ENCODE results near the gene TRPM1.

TRPM1 gene

GRCh38 chr15:31049682-31050615, 51.6 kb downstream of the TRPM1 start:
- H3K4me1 Mint-ChIP-seq: peaks cover 4% of the 10 kb centered on the region
- no peak overlapping the region for H3K27ac Mint-ChIP-seq
- peaks cover 1% of the 10 kb centered on the region for H3K27me3 Mint-ChIP-seq
- no peaks in the 10 kb centered on the region for H3K36me3 Mint-ChIP-seq
- no peaks in the 10 kb centered on the region for H3K9me3 Mint-ChIP-seq
- H3K4me3 Mint-ChIP-seq: no peak overlapping the region

- peaks cover 1% of the 10 kb centered on the region for H3K27me3 Mint-ChIP-seq
- peaks cover 4% of the 10 kb centered on the region for H3K4me1 Mint-ChIP-seq
- H3K4me3 Mint-ChIP-seq: no peak overlapping the region
- H3K27ac Mint-ChIP-seq: no peak overlapping the region
- no peaks in the 10 kb centered on the region for H3K36me3 Mint-ChIP-seq
- H3K9me3 Mint-ChIP-seq: no peaks in the 10 kb centered on the region
Measured at GRCh38 chr15:31049111-31049510, 52.4 kb downstream of the TRPM1 start.

GRCh38 chr15:31047437-31047836, 54.1 kb downstream of the TRPM1 start:
- H3K27me3 Mint-ChIP-seq: no peaks in the 10 kb centered on the region
- no peak overlapping the region for H3K4me3 Mint-ChIP-seq
- H3K36me3 Mint-ChIP-seq: no peaks in the 10 kb centered on the region
- peaks cover 4% of the 10 kb centered on the region for H3K4me1 Mint-ChIP-seq
- no peaks in the 10 kb centered on the region for H3K9me3 Mint-ChIP-seq
- no peak overlapping the region for H3K27ac Mint-ChIP-seq

- no peak overlapping the region for H3K27ac Mint-ChIP-seq
Measured at GRCh38 chr15:31046759-31047359, 54.7 kb downstream of the TRPM1 start.

GRCh38 chr15:31045606-31046005, 55.9 kb downstream of the TRPM1 start:
- H3K27ac Mint-ChIP-seq: no peak overlapping the region
- H3K4me1 Mint-ChIP-seq: peaks cover 4% of the 10 kb centered on the region
- no peaks in the 10 kb centered on the region for H3K27me3 Mint-ChIP-seq
- H3K36me3 Mint-ChIP-seq: no peaks in the 10 kb centered on the region
- no peak overlapping the region for H3K4me3 Mint-ChIP-seq
- H3K9me3 Mint-ChIP-seq: no peaks in the 10 kb centered on the region

More at GRCh38 chr15:31046759-31047359, 54.7 kb downstream of the TRPM1 start:
- Mint-ChIP-seq H3K27me3 (no peaks in the 10 kb centered on the region), H3K9me3 (no peaks in the 10 kb centered on the region), H3K4me1 (peaks cover 4% of the 10 kb centered on the region), H3K4me3 (no peak overlapping the region), H3K36me3 (no peaks in the 10 kb centered on the region)

- Mint-ChIP-seq H3K4me3 (no peak overlapping the region), H3K27me3 (no peaks in the 10 kb centered on the region), H3K27ac (no peak overlapping the region), H3K36me3 (no peaks in the 10 kb centered on the region), H3K9me3 (no peaks in the 10 kb centered on the region), H3K4me1 (no peaks in the 10 kb centered on the region)
Measured at GRCh38 chr15:31042751-31043150, 58.8 kb downstream of the TRPM1 start.

- Mint-ChIP-seq H3K4me1 (no peaks in the 10 kb centered on the region), H3K27me3 (no peaks in the 10 kb centered on the region), H3K36me3 (no peaks in the 10 kb centered on the region), H3K27ac (no peak overlapping the region), H3K9me3 (no peaks in the 10 kb centered on the region), H3K4me3 (no peak overlapping the region)
Measured at GRCh38 chr15:31041610-31042009, 59.9 kb downstream of the TRPM1 start.

GRCh38 chr15:31040611-31041010, 60.9 kb downstream of the TRPM1 start:
- Mint-ChIP-seq H3K4me3 (no peak overlapping the region), H3K9me3 (no peaks in the 10 kb centered on the region), H3K27me3 (no peaks in the 10 kb centered on the region), H3K36me3 (no peaks in the 10 kb centered on the region), H3K27ac (no peak overlapping the region), H3K4me1 (no peaks in the 10 kb centered on the region)

- H3K27me3 Mint-ChIP-seq: no peaks in the 10 kb centered on the region
- no peaks in the 10 kb centered on the region for H3K4me1 Mint-ChIP-seq
- no peaks in the 10 kb centered on the region for H3K9me3 Mint-ChIP-seq
- H3K27ac Mint-ChIP-seq: no peak overlapping the region
- no peaks in the 10 kb centered on the region for H3K36me3 Mint-ChIP-seq
- no peak overlapping the region for H3K4me3 Mint-ChIP-seq
Measured at GRCh38 chr15:31039961-31040360, 61.6 kb downstream of the TRPM1 start.

GRCh38 chr15:31037731-31038477, 63.6 kb downstream of the TRPM1 start:
- Mint-ChIP-seq H3K4me3 (no peak overlapping the region), H3K27ac (no peak overlapping the region), H3K36me3 (no peaks in the 10 kb centered on the region), H3K27me3 (no peaks in the 10 kb centered on the region), H3K4me1 (no peaks in the 10 kb centered on the region), H3K9me3 (no peaks in the 10 kb centered on the region)

- H3K4me3 Mint-ChIP-seq: no peak overlapping the region
- no peaks in the 10 kb centered on the region for H3K9me3 Mint-ChIP-seq
- no peaks in the 10 kb centered on the region for H3K4me1 Mint-ChIP-seq
- no peak overlapping the region for H3K27ac Mint-ChIP-seq
- H3K36me3 Mint-ChIP-seq: no peaks in the 10 kb centered on the region
- no peaks in the 10 kb centered on the region for H3K27me3 Mint-ChIP-seq
Measured at GRCh38 chr15:31036783-31037182, 64.7 kb downstream of the TRPM1 start.

GRCh38 chr15:31035610-31036009, 65.9 kb downstream of the TRPM1 start:
- Mint-ChIP-seq H3K36me3 (no peaks in the 10 kb centered on the region), H3K27me3 (no peaks in the 10 kb centered on the region), H3K27ac (no peak overlapping the region), H3K4me1 (no peaks in the 10 kb centered on the region), H3K9me3 (no peaks in the 10 kb centered on the region), H3K4me3 (no peak overlapping the region)

GRCh38 chr15:31034152-31034551, 67.4 kb downstream of the TRPM1 start:
- Mint-ChIP-seq H3K4me3 (no peak overlapping the region), H3K36me3 (no peaks in the 10 kb centered on the region), H3K4me1 (no peaks in the 10 kb centered on the region), H3K9me3 (no peaks in the 10 kb centered on the region), H3K27me3 (no peaks in the 10 kb centered on the region), H3K27ac (no peak overlapping the region)

- Mint-ChIP-seq H3K27ac (no peak overlapping the region), H3K9me3 (no peaks in the 10 kb centered on the region), H3K4me3 (no peak overlapping the region), H3K36me3 (no peaks in the 10 kb centered on the region), H3K27me3 (peaks cover 4% of the 10 kb centered on the region), H3K4me1 (no peaks in the 10 kb centered on the region)
Measured at GRCh38 chr15:31032961-31033371, 68.6 kb downstream of the TRPM1 start.

GRCh38 chr15:31031471-31032067, 70.0 kb downstream of the TRPM1 start:
- no peaks in the 10 kb centered on the region for H3K9me3 Mint-ChIP-seq
- H3K4me1 Mint-ChIP-seq: no peaks in the 10 kb centered on the region
- peaks cover 5% of the 10 kb centered on the region for H3K27me3 Mint-ChIP-seq
- no peak overlapping the region for H3K4me3 Mint-ChIP-seq
- no peak overlapping the region for H3K27ac Mint-ChIP-seq
- H3K36me3 Mint-ChIP-seq: no peaks in the 10 kb centered on the region

All from activated naive CD4-positive, alpha-beta T cell treated with anti-CD3 and anti-CD28 coated beads, Interleukin-2, amount 50 U/mL, for 24 hours (primary cell).